CD1c-positive myeloid dendritic cell (primary cell): ENCODE measurements around the gene ULK3.

ENCODE experiments used
- DNase-seq: peaks from one replicate; pipeline ENCODE4 v3.0.0-alpha.2; 2016; ENCODE audit errors: extremely low spot score

ULK3 gene

GRCh38 chr15:74822233-74822632, 20.7 kb downstream of the ULK3 start:
- no peak for DNase-seq

GRCh38 chr15:74821790-74822158, 21.2 kb downstream of the ULK3 start:
- DNase-seq = no peak

- DNase-seq = peak; percentile 28
Observed at GRCh38 chr15:74821091-74821789, 21.7 kb downstream of the ULK3 start.

- DNase-seq = no peak
Observed at GRCh38 chr15:74820056-74820455, 22.9 kb downstream of the ULK3 start.

GRCh38 chr15:74817370-74817737, 25.6 kb downstream of the ULK3 start:
- DNase-seq = no peak

- no peak for DNase-seq
Observed at GRCh38 chr15:74816624-74817369, 26.2 kb downstream of the ULK3 start.

- DNase-seq = no peak
Observed at GRCh38 chr15:74815961-74816360, 27.0 kb downstream of the ULK3 start.

GRCh38 chr15:74815121-74815934, 27.6 kb downstream of the ULK3 start:
- peak; percentile 21 for DNase-seq

GRCh38 chr15:74812533-74812932, 30.4 kb downstream of the ULK3 start, which contains the start of gene LMAN1L:
Gene LMAN1L (plus strand): TSS chr15:74812835. CDS start chr15:74812855, 20 bp downstream.
- no peak for DNase-seq

GRCh38 chr15:74809956-74810355, 33.0 kb downstream of the ULK3 start:
- DNase-seq = no peak

- no peak for DNase-seq
Observed at GRCh38 chr15:74809242-74809641, 33.7 kb downstream of the ULK3 start.

- DNase-seq = no peak
Observed at GRCh38 chr15:74808840-74809229, 34.1 kb downstream of the ULK3 start.

- DNase-seq = no peak
Observed at GRCh38 chr15:74808078-74808839, 34.7 kb downstream of the ULK3 start.

- no peak for DNase-seq
Observed at GRCh38 chr15:74807282-74807681, 35.7 kb downstream of the ULK3 start.

- DNase-seq = no peak
Observed at GRCh38 chr15:74804935-74805334, 38.0 kb downstream of the ULK3 start.

GRCh38 chr15:74802862-74803447, 40.0 kb downstream of the ULK3 start:
- no peak for DNase-seq

GRCh38 chr15:74802290-74802689, 40.7 kb downstream of the ULK3 start:
- DNase-seq = no peak

- no peak for DNase-seq
Observed at GRCh38 chr15:74801311-74801997, 41.5 kb downstream of the ULK3 start.

- peak; percentile 59 for DNase-seq
Observed at GRCh38 chr15:74800559-74801094, 42.3 kb downstream of the ULK3 start.

GRCh38 chr15:74799856-74800558, 42.9 kb downstream of the ULK3 start:
- DNase-seq = peak; percentile 97
